K562 (cell line): ENCODE measurements around the gene TAL1. TPM values are rescaled to one million over a fixed set of nuclear protein-coding genes. Genes with fewer than 3 reads are reported as not detected.

ENCODE experiments used
- ATAC-seq: fragments of 200-7000 bp; cut with Tn5 transposase; 3 replicates; pipeline ENCODE4 v1.9.1; 2020; ENCODE audit warnings: moderate library complexity
- BruUV-seq: library from RNA; stranded (reverse); fragments of 400-500 nt; replicated peaks from 2 replicates; lab custom pipeline; 2021; lab: Mats Ljungman, UMichigan
- CTCF ChIA-PET: fragments of 300-600 bp; formaldehyde crosslinking; extraction: SDS; loops from one replicate; lab custom pipeline; 2021; ENCODE audit warnings: low intra/inter-chr PET ratio; lab: Yijun Ruan, JAX
- POLR2A ChIA-PET: fragments of 300-600, 350-650 bp; sonication (Branson Sonifier 250); formaldehyde crosslinking; extraction: SDS; loops from one replicate; lab custom pipeline; 2021; ENCODE audit warnings: antibody characterized with exemption, inconsistent platforms; lab: Yijun Ruan, JAX
- DNase-seq, 4 experiments: peaks; one replicate each; pipeline versions ENCODE4 v3.0.0 to v3.0.0-alpha.2; 2011 to 2018; ENCODE audit warnings: low spot score in 3 of 4, mixed read lengths in 3 of 4; ENCODE audit errors: extremely low read depth in 1 of 4
- FAIRE-seq: peaks from 2 replicates; lab custom pipeline; 2011; peaks lifted over from hg19 to GRCh38; lab: Jason Lieb, UNC
- H2AFZ ChIP-seq: 2 replicates; pipeline ENCODE4 v1.6.0; 2011; ENCODE audit warnings: low read depth, low read length, control low read depth, inconsistent platforms
- H3K27ac ChIP-seq: fragments of 200-600 bp; 3 replicates; pipeline ENCODE4 v1.8.0; 2011; ENCODE audit warnings: low read depth, mild to moderate bottlenecking, control low read depth, inconsistent platforms, low read length, moderate library complexity, mixed read lengths; ENCODE audit errors: extremely low read depth
- H3K27me3 ChIP-seq, 2 experiments: fragments of 300-600 bp in 1 of 2; 2 replicates in 1 of 2; 3 replicates in 1 of 2; pipeline versions ENCODE4 v1.6.0 to v1.8.0; 2011; ENCODE audit warnings: inconsistent platforms in 2 of 2, low read length in 2 of 2, mild to moderate bottlenecking in 1 of 2, mixed read lengths in 1 of 2, moderate library complexity in 1 of 2; ENCODE audit not compliant: control insufficient read depth in 2 of 2, insufficient read depth in 2 of 2
- H3K36me3 ChIP-seq: fragments of 300-600 bp; 3 replicates; pipeline ENCODE4 v1.8.0; 2011; ENCODE audit warnings: mild to moderate bottlenecking, low read length, inconsistent platforms; ENCODE audit not compliant: control insufficient read depth, insufficient read depth
- H3K4me1 ChIP-seq, 2 experiments: fragments of 200-600 bp in 1 of 2; replicated peaks in 1 of 2; 2 replicates in 1 of 2; 3 replicates in 1 of 2; pipeline versions ENCODE4 v1.5.1 to v1.8.0; 2011; ENCODE audit warnings: inconsistent platforms in 2 of 2, low read length in 2 of 2, mild to moderate bottlenecking in 1 of 2, mixed read lengths in 1 of 2, moderate library complexity in 1 of 2; ENCODE audit not compliant: control insufficient read depth in 2 of 2, insufficient read depth in 2 of 2
- H3K4me2 ChIP-seq: 2 replicates; pipeline ENCODE4 v1.6.1; 2011; ENCODE audit warnings: low read length, control low read depth, inconsistent platforms, mixed read lengths; ENCODE audit not compliant: insufficient read depth
- H3K4me3 ChIP-seq: fragments of 200-600 bp; sonication (generic), shearing (Covaris generic); 2 replicates; pipeline ENCODE4 v1.5.1; 2016; ENCODE audit warnings: control low read depth, inconsistent platforms
- H3K79me2 ChIP-seq: fragments of 200-600 bp; 3 replicates; pipeline ENCODE4 v1.8.0; 2011; ENCODE audit warnings: low read length, inconsistent platforms; ENCODE audit not compliant: control insufficient read depth, insufficient read depth
- H3K9ac ChIP-seq, 2 experiments: 2 replicates each; pipeline versions ENCODE4 v1.6.0 to v1.6.1; 2011; ENCODE audit warnings: low read depth in 2 of 2, low read length in 2 of 2, control low read depth in 1 of 2, inconsistent platforms in 1 of 2, mild to moderate bottlenecking in 1 of 2, mixed read lengths in 1 of 2; ENCODE audit not compliant: insufficient read depth in 1 of 2
- H3K9me1 ChIP-seq: one replicate; pipeline ENCODE4 v1.6.0; 2011; ENCODE audit warnings: inconsistent platforms, mild to moderate bottlenecking, low read length, moderate library complexity; ENCODE audit not compliant: control insufficient read depth, insufficient read depth
- H3K9me3 ChIP-seq: replicated peaks from 2 replicates; pipeline ENCODE4 v1.5.1; 2011; ENCODE audit warnings: low read depth, low read length, inconsistent platforms; ENCODE audit not compliant: control insufficient read depth, insufficient read depth
- H4K20me1 ChIP-seq: replicated peaks from 2 replicates; pipeline ENCODE4 v1.6.1; 2011; ENCODE audit warnings: low read length, inconsistent platforms, mixed read lengths; ENCODE audit not compliant: control insufficient read depth, insufficient read depth
- CBX2 ChIP-seq: fragments of 200-600 bp; sonication (generic); IDR thresholded peaks from one replicate; pipeline ENCODE4 v1.6.1; 2012; ENCODE audit warnings: mild to moderate bottlenecking, low read length, inconsistent platforms; ENCODE audit not compliant: insufficient read depth, poor library complexity, severe bottlenecking
- HEY1 ChIP-seq: fragments of 250-450 bp; sonication (Bioruptor Pico); IDR thresholded peaks from 2 replicates; pipeline ENCODE4 v1.5.0; 2020; ENCODE audit warnings: mild to moderate bottlenecking, moderate library complexity, borderline replicate concordance
- JUND ChIP-seq, 2 experiments: IDR thresholded peaks; 2 replicates in 1 of 2; 3 replicates in 1 of 2; pipeline ENCODE4 v1.6.1; 2011; ENCODE audit warnings: borderline replicate concordance in 2 of 2, low read depth in 2 of 2, low read length in 2 of 2, improper control_type of control experiment in 1 of 2, missing biosample characterization in 1 of 2, missing genetic modification characterization in 1 of 2, missing genetic modification reagents in 1 of 2
- MCM2 ChIP-seq: fragments of 450-650 bp; IDR thresholded peaks from 2 replicates; pipeline ENCODE4 v1.6.1; 2017; ENCODE audit warnings: low read depth, mild to moderate bottlenecking
- NCOA4 ChIP-seq: fragments of 450-650 bp; IDR thresholded peaks from 2 replicates; pipeline ENCODE4 v1.6.1; 2018; ENCODE audit warnings: mild to moderate bottlenecking; ENCODE audit not compliant: partially characterized antibody
- PHF21A ChIP-seq: fragments of 450-650 bp; IDR thresholded peaks from 2 replicates; pipeline ENCODE4 v1.6.1; 2017; ENCODE audit warnings: low read depth, borderline replicate concordance
- POLR2H ChIP-seq: IDR thresholded peaks from 2 replicates; pipeline ENCODE4 v1.6.1; 2016; ENCODE audit warnings: missing genetic modification characterization, low read depth, mild to moderate bottlenecking, control low read depth, missing compliant biosample characterization, moderate library complexity
- TCFL5 ChIP-seq: fragments of 250-450 bp; sonication (Bioruptor Pico); conservative IDR thresholded peaks from 2 replicates; pipeline ENCODE4 v1.6.1; 2021; ENCODE audit warnings: mild to moderate bottlenecking, moderate library complexity, matching md5 sums
- THRB ChIP-seq: fragments of 450-650 bp; formaldehyde crosslinking; conservative IDR thresholded peaks from 2 replicates; pipeline ENCODE4 v1.4.0; 2022; ENCODE audit warnings: mild to moderate bottlenecking, missing genetic modification characterization
- USF1 ChIP-seq: sonication (generic); formaldehyde crosslinking; IDR thresholded peaks from 2 replicates; pipeline ENCODE4 v1.9.0; 2022; ENCODE audit warnings: mild to moderate bottlenecking, missing genetic modification reagents
- ZNF140 ChIP-seq: fragments of 250-450 bp; sonication (Bioruptor Pico); IDR thresholded peaks from 2 replicates; pipeline ENCODE4 v1.8.0; 2021; ENCODE audit warnings: moderate library complexity, mild to moderate bottlenecking, inconsistent platforms
- ZNF407 ChIP-seq: fragments of 450-650 bp; IDR thresholded peaks from 2 replicates; pipeline ENCODE4 v1.6.1; 2016; ENCODE audit warnings: low read depth
- WGBS: fragments of 100-300 bp; shearing (Covaris generic); methylation state at CpG from one replicate; pipeline ENCODE4 v1.1.6; 2016; ENCODE audit warnings: low coverage, mixed read lengths; ENCODE audit not compliant: insufficient coverage; ENCODE audit errors: missing lambda C conversion rate; 5-methylcytosine and 5-hydroxymethylcytosine counted together
- in situ Hi-C: fragments of 300-500 bp; cut with MboI; formaldehyde crosslinking; loops from 4 replicates; pipeline ENCODE4 v1.15.0; 2018; ENCODE audit warnings: inconsistent platforms, mixed read lengths
- intact Hi-C: fragments of 100-400 bp; cut with micrococcal nuclease; formaldehyde crosslinking; loops from 2 replicates; pipeline ENCODE4 v1.14.2; 2022
- polyA plus RNA-seq, 8 experiments: library from polyadenylated mRNA; depleted of rRNA in 4 of 8; stranded (reverse) in 5 of 8; unstranded in 3 of 8; fragments of >200 nt; fragmentation: Nextera tagmentation in 2 of 8; fragmentation: Illumina TruSeq in 1 of 8; extraction: Ambion mirVana in 2 of 8; extraction: Trizol in 1 of 8; gene quantifications; 2 replicates each; pipeline versions ENCODE4 v1.2.1 to v1.2.3, GENCODE V29; 2011 to 2014; ENCODE audit warnings: inconsistent platforms in 1 of 8, missing spikeins in 1 of 8
- total RNA-seq, 7 experiments: library from RNA; depleted of rRNA in 6 of 7; stranded (reverse); fragments of >200 nt in 6 of 7; fragmentation: Illumina TruSeq in 2 of 7; extraction: Trizol in 2 of 7; gene quantifications; 2 replicates each; pipeline versions ENCODE4 v1.2.1 to v1.2.3, GENCODE V29; 2011 to 2021; ENCODE audit warnings: low replicate concordance in 1 of 7

Gene TAL1
- total and polyA plus RNA-seq, 9 of the 15 experiments (the other 6 are each of a cell fraction or from before 2014, with no cell fraction given): 18.5 to 106 (median 59.7) TPM

- no peaks in the 10 kb centered on the region for H4K20me1 ChIP-seq
- no peak for FAIRE-seq
- DNase-seq: no peak
- peak overlapping the region in 1 of 2 experiments; percentile 69; a peak in 1 of 4 replicates for H3K9ac ChIP-seq
- H3K9me1 ChIP-seq: peaks cover 5% of the 10 kb centered on the region
- 76% methylated on average over 8 of the region's 8 CpGs for WGBS
- ChIA-PET CTCF (no interaction called here), POLR2A (interaction anchor here (0.6 to 7.7 kb wide), 2 partner anchors 19 to 53 kb away, joined by 4 to 80 read pairs; no protein-coding TSS in a partner anchor)
- H2AFZ ChIP-seq: no peak overlapping the region
- H3K27me3 ChIP-seq: no peaks in the 10 kb centered on the region
- H3K4me1 ChIP-seq: peaks cover 38 to 42% of the 10 kb centered on the region in 2 experiments
- H3K4me3 ChIP-seq: no peak overlapping the region
- peaks cover 24% of the 10 kb centered on the region for H3K36me3 ChIP-seq
- H3K27ac ChIP-seq: no peak overlapping the region
- BruUV-seq: no TSS peak
- H3K79me2 ChIP-seq: peaks cover 4% of the 10 kb centered on the region; the same call in 1 of the 3 replicates
- ATAC-seq: no peak
- no peak overlapping the region for H3K4me2 ChIP-seq
- intact Hi-C loops: no loop called here
- in situ Hi-C loops: no loop called here
- H3K9me3 ChIP-seq: no peaks in the 10 kb centered on the region
- TF ChIP-seq USF1: no peak
- no peak for TF ChIP-seq JUND (IDR thresholded peaks at IDR 0.05; ENCODE audit: borderline replicate concordance, low read depth, low read length)
- no peak for TF ChIP-seq JUND (tag; IDR thresholded peaks at IDR 0.05; ENCODE audit: borderline replicate concordance, low read depth, low read length)
- no peak for TF ChIP-seq MCM2
- TF ChIP-seq HEY1: no peak
- TF ChIP-seq TCFL5 (CRISPR knock-in tag): no peak
- TF ChIP-seq NCOA4: no peak
- no peak for TF ChIP-seq CBX2
- TF ChIP-seq ZNF140: no peak
- no peak for TF ChIP-seq POLR2H (tag)
- no peak for TF ChIP-seq ZNF407
- TF ChIP-seq THRB (CRISPR knock-in tag): no peak
- TF ChIP-seq PHF21A: no peak
Measured at GRCh38 chr1:47209091-47209490, 22.9 kb downstream of the TAL1 start.
